H9 (cell line): ENCODE data around the gene PAIP1. TPM values are rescaled to one million over a fixed set of nuclear protein-coding genes. Genes with fewer than 3 reads are reported as not detected.
A peak's percentile ranks its signal among the peaks of the same experiment; 100 is the strongest.

Experiments used
- DNase-seq: peaks from one replicate; pipeline ENCODE4 v3.0.0-alpha.2; 2017
- H2AFZ ChIP-seq: one replicate; pipeline ENCODE4 v1.6.1; 2013; ENCODE audit warnings: mild to moderate bottlenecking, low read length, control low read depth, moderate library complexity
- H2AK5ac ChIP-seq: 2 replicates; pipeline ENCODE4 v1.6.1; 2013; ENCODE audit warnings: low read length, control low read depth, mixed read lengths; ENCODE audit not compliant: insufficient read length
- H2BK120ac ChIP-seq: one replicate; pipeline ENCODE4 v1.6.1; 2013; ENCODE audit warnings: low read depth, mild to moderate bottlenecking, low read length, control low read depth, inconsistent platforms; ENCODE audit not compliant: poor library complexity, severe bottlenecking
- H2BK12ac ChIP-seq: 2 replicates; pipeline ENCODE4 v1.6.1; 2013; ENCODE audit warnings: low read length, control low read depth, mixed read lengths, low read depth; ENCODE audit not compliant: insufficient read length
- H2BK15ac ChIP-seq: 2 replicates; pipeline ENCODE4 v1.6.1; 2013; ENCODE audit warnings: low read depth, low read length, control low read depth
- H2BK20ac ChIP-seq: one replicate; pipeline ENCODE4 v1.6.1; 2013; ENCODE audit warnings: low read depth, mild to moderate bottlenecking, low read length, control low read depth, inconsistent platforms; ENCODE audit not compliant: poor library complexity, severe bottlenecking
- H2BK5ac ChIP-seq: 2 replicates; pipeline ENCODE4 v1.6.1; 2013; ENCODE audit warnings: low read length, control low read depth, mixed read lengths; ENCODE audit not compliant: insufficient read length
- H3K14ac ChIP-seq: 2 replicates; pipeline ENCODE4 v1.6.1; 2013; ENCODE audit warnings: low read length, control low read depth; ENCODE audit not compliant: insufficient read depth
- H3K18ac ChIP-seq: 2 replicates; pipeline ENCODE4 v1.6.1; 2013; ENCODE audit warnings: low read depth, mild to moderate bottlenecking, mixed read lengths, low read length, control low read depth; ENCODE audit not compliant: insufficient read length
- H3K23ac ChIP-seq: 2 replicates; pipeline ENCODE4 v1.6.1; 2013; ENCODE audit warnings: low read length, control low read depth, mixed read lengths, low read depth; ENCODE audit not compliant: insufficient read length
- H3K23me2 ChIP-seq: 2 replicates; pipeline ENCODE4 v1.6.1; 2013; ENCODE audit warnings: low read depth, mild to moderate bottlenecking, mixed read lengths, low read length, control low read depth; ENCODE audit not compliant: insufficient read length, poor library complexity, severe bottlenecking
- H3K27ac ChIP-seq: 2 replicates; pipeline ENCODE4 v1.5.1; 2013; ENCODE audit warnings: low read length, control low read depth, mixed read lengths, low read depth; ENCODE audit not compliant: insufficient read length
- H3K27me3 ChIP-seq: 2 replicates; pipeline ENCODE4 v1.6.1; 2013; ENCODE audit warnings: low read length, control low read depth, inconsistent platforms; ENCODE audit not compliant: insufficient read depth
- H3K4ac ChIP-seq: 2 replicates; pipeline ENCODE4 v1.6.1; 2013; ENCODE audit warnings: low read depth, mild to moderate bottlenecking, control low read depth, inconsistent platforms, low read length, moderate library complexity
- H3K4me1 ChIP-seq: 2 replicates; pipeline ENCODE4 v1.6.1; 2013; ENCODE audit warnings: low read length, control low read depth, inconsistent platforms; ENCODE audit not compliant: insufficient read depth
- H3K4me2 ChIP-seq: 2 replicates; pipeline ENCODE4 v1.6.1; 2013; ENCODE audit warnings: low read length, control low read depth, mixed read lengths; ENCODE audit not compliant: insufficient read length, insufficient read depth
- H3K56ac ChIP-seq: 2 replicates; pipeline ENCODE4 v1.6.1; 2013; ENCODE audit warnings: low read depth, mild to moderate bottlenecking, mixed read lengths, low read length, control low read depth; ENCODE audit not compliant: insufficient read length
- H3K79me1 ChIP-seq: 2 replicates; pipeline ENCODE4 v1.6.1; 2013; ENCODE audit warnings: low read depth, mild to moderate bottlenecking, moderate library complexity, low read length, control low read depth, inconsistent platforms; ENCODE audit not compliant: insufficient read depth, poor library complexity, severe bottlenecking
- H3K79me2 ChIP-seq: 2 replicates; pipeline ENCODE4 v1.6.1; 2013; ENCODE audit warnings: low read length, control low read depth, inconsistent platforms; ENCODE audit not compliant: insufficient read depth
- H3K9ac ChIP-seq: 2 replicates; pipeline ENCODE4 v1.6.1; 2013; ENCODE audit warnings: low read length, control low read depth, mixed read lengths; ENCODE audit not compliant: insufficient read length; ENCODE audit errors: extremely low read depth
- H3K9me3 ChIP-seq: one replicate; pipeline ENCODE4 v1.6.1; 2013; ENCODE audit warnings: low read depth, low read length, inconsistent platforms; ENCODE audit not compliant: control insufficient read depth
- H3T11ph ChIP-seq: one replicate; pipeline ENCODE4 v1.6.1; 2013; ENCODE audit warnings: mild to moderate bottlenecking, low read length, control low read depth, inconsistent platforms
- H4K20me1 ChIP-seq: one replicate; pipeline ENCODE4 v1.6.1; 2013; ENCODE audit not compliant: control insufficient read depth, insufficient read length, insufficient read depth
- H4K5ac ChIP-seq: 2 replicates; pipeline ENCODE4 v1.6.1; 2013; ENCODE audit warnings: low read depth, mild to moderate bottlenecking, mixed read lengths, low read length, control low read depth; ENCODE audit not compliant: insufficient read length
- H4K8ac ChIP-seq: replicated peaks from 2 replicates; pipeline ENCODE4 v1.6.1; 2013; ENCODE audit warnings: low read length, control low read depth, mixed read lengths, low read depth; ENCODE audit not compliant: insufficient read length
- H4K91ac ChIP-seq: 2 replicates; pipeline ENCODE4 v1.6.1; 2013; ENCODE audit warnings: low read depth, mild to moderate bottlenecking, moderate library complexity, mixed read lengths, low read length, control low read depth; ENCODE audit not compliant: insufficient read length
- H3K27ac Mint-ChIP-seq, 3 experiments: 2 replicates in 2 of 3; 3 replicates in 1 of 3; pipeline ENCODE4 v1.8.0; 2020 to 2021; ENCODE audit warnings: mixed read lengths in 3 of 3, mild to moderate bottlenecking in 1 of 3, moderate library complexity in 1 of 3
- H3K27me3 Mint-ChIP-seq: 2 replicates; pipeline ENCODE4 v1.8.0; 2021; ENCODE audit warnings: low read depth, mild to moderate bottlenecking, moderate library complexity, mixed read lengths
- H3K36me3 Mint-ChIP-seq, 3 experiments: 2 replicates in 2 of 3; 3 replicates in 1 of 3; pipeline ENCODE4 v1.8.0; 2020 to 2021; ENCODE audit warnings: low read depth in 3 of 3, mixed read lengths in 3 of 3; ENCODE audit not compliant: insufficient read depth in 1 of 3
- H3K4me1 Mint-ChIP-seq, 2 experiments: 2 replicates each; pipeline ENCODE4 v1.8.0; 2020; ENCODE audit warnings: mixed read lengths in 2 of 2
- H3K4me3 Mint-ChIP-seq, 2 experiments: 2 replicates in 1 of 2; 3 replicates in 1 of 2; pipeline ENCODE4 v1.8.0; 2020 to 2021; ENCODE audit warnings: mild to moderate bottlenecking in 2 of 2, mixed read lengths in 2 of 2, moderate library complexity in 1 of 2
- H3K9me3 Mint-ChIP-seq, 2 experiments: 2 replicates in 1 of 2; 3 replicates in 1 of 2; pipeline ENCODE4 v1.8.0; 2020; ENCODE audit warnings: mild to moderate bottlenecking in 2 of 2, mixed read lengths in 2 of 2, moderate library complexity in 1 of 2
- CTCF ChIP-seq: fragments of 200-600 bp; sonication (generic); conservative IDR thresholded peaks from 3 replicates; pipeline ENCODE4 v1.8.0; 2021; ENCODE audit warnings: antibody characterized with exemption, mild to moderate bottlenecking
- WGBS: extraction: QIAGEN DNeasy Blood & Tissue Kit; methylation state at CpG from one replicate; pipeline ENCODE4 v1.1.7; 2013; ENCODE audit warnings: missing lambda C conversion rate, low lambda C conversion rate, mixed read lengths; ENCODE audit not compliant: insufficient read length; ENCODE audit errors: extremely low coverage; 5-methylcytosine and 5-hydroxymethylcytosine counted together
- total RNA-seq: library from RNA; stranded (reverse); gene quantifications from 2 replicates; pipeline ENCODE4 v1.2.1, GENCODE V29; 2021

PAIP1 gene
- total RNA-seq, 1 experiment from 2014 or later, result 92.9 TPM

- Histone ChIP-seq H2BK120ac (no peak overlapping the region), H2AFZ (no peak overlapping the region), H2AK5ac (no peak overlapping the region), H2BK15ac (no peak overlapping the region), H3K4me1 (no peaks in the 10 kb centered on the region; the same call in 1 of the 2 replicates), H3K79me2 (0 out of 2 replicates have a peak, but pooled peaks cover 2% of the 10 kb centered on the region), H4K91ac (no peak overlapping the region), H3K56ac (no peak overlapping the region), H4K5ac (no peak overlapping the region), H3T11ph (no peak overlapping the region), H4K8ac (no peak overlapping the region), H3K23ac (no peak overlapping the region), H2BK20ac (no peak overlapping the region), H4K20me1 (no peaks in the 10 kb centered on the region), H2BK12ac (no peak overlapping the region), H3K18ac (no peak overlapping the region), H3K14ac (no peak overlapping the region), H3K4me2 (no peak overlapping the region), H3K9me3 (peaks cover 8% of the 10 kb centered on the region), H3K23me2 (no peaks in the 10 kb centered on the region), H2BK5ac (no peak overlapping the region), H3K27me3 (no peaks in the 10 kb centered on the region), H3K9ac (no peak overlapping the region), H3K4ac (no peak overlapping the region), H3K79me1 (no peaks in the 10 kb centered on the region), H3K27ac (no peak overlapping the region)
- no CpG with 5 or more reads among the region's 4 CpGs for WGBS
- Mint-ChIP-seq H3K27me3 (no peaks in the 10 kb centered on the region), H3K27ac (peak overlapping the region in 1 of 3 experiments; percentile 6; a peak in 1 of 7 replicates), H3K36me3 (peaks cover 17 to 42% (median 19%) of the 10 kb centered on the region in 3 experiments), H3K4me3 (no peak overlapping the region), H3K4me1 (peaks cover 18 to 19% of the 10 kb centered on the region in 2 experiments), H3K9me3 (peaks cover 18 to 29% of the 10 kb centered on the region in 2 experiments)
- no peak for TF ChIP-seq CTCF
- DNase-seq, result no peak
These were observed 25.5 kb upstream of the PAIP1 start for GRCh38 chr5:43582082-43583005.
